ENCODE data around the gene RNF182. TPM values are rescaled to one million over a fixed set of nuclear protein-coding genes. Genes with fewer than 3 reads are reported as not detected.
"Not testable (repeated sequence)": the region's sequence is repeated elsewhere in the genome, so short reads cannot be mapped to it uniquely, and the experiment has no call there.

RNF182 gene
- total RNA-seq, 2 experiments from 2014 or later, result not detected

DNA sequence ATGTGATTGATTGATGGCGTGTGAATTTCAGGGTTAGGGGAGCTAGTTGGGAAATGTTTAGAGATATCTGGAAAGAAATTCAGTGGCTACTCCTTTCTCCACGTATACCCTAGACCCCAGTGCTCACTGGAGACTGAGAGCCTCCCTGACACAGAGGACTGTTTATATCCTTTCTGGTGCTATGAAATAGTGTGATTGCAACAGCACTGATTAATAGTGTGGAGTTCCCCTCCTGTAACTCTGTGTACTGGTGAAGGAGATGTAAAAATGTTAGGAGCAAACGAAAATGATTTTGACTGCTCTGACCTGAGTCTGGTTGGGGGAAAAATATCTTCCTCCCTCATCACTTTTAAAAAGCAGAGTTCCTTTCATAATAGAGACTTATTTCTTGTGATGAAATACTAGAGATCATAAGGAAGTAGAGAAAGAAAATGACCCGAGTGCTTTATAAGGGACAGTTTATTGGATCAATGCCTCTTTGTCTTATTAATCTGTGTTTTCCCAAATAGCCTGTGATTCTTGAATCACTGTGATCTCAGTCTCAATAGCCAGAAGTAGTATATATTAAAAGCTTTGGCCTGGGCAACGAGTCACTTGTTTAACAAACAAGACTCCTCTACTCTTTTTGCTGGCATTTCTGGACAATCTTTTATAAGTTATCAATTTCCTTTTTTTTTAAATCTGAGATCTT lies 92.3 kb downstream of the RNF182 start:
- no peak for DNase-seq
- Mint-ChIP-seq H3K27ac (no peak overlapping the region), H3K4me3 (no peak overlapping the region), H3K9me3 (no peaks in the 10 kb centered on the region), H3K27me3 (ENCODE audit: low read depth) (peaks cover 9% of the 10 kb centered on the region), H3K36me3 (ENCODE audit: low read depth) (no peaks in the 10 kb centered on the region), H3K4me1 (ENCODE audit: low read depth) (no peaks in the 10 kb centered on the region)
- CTCF ChIA-PET, result no interaction called here
- intact Hi-C loops (cut with micrococcal nuclease), result no loop called here

DNA sequence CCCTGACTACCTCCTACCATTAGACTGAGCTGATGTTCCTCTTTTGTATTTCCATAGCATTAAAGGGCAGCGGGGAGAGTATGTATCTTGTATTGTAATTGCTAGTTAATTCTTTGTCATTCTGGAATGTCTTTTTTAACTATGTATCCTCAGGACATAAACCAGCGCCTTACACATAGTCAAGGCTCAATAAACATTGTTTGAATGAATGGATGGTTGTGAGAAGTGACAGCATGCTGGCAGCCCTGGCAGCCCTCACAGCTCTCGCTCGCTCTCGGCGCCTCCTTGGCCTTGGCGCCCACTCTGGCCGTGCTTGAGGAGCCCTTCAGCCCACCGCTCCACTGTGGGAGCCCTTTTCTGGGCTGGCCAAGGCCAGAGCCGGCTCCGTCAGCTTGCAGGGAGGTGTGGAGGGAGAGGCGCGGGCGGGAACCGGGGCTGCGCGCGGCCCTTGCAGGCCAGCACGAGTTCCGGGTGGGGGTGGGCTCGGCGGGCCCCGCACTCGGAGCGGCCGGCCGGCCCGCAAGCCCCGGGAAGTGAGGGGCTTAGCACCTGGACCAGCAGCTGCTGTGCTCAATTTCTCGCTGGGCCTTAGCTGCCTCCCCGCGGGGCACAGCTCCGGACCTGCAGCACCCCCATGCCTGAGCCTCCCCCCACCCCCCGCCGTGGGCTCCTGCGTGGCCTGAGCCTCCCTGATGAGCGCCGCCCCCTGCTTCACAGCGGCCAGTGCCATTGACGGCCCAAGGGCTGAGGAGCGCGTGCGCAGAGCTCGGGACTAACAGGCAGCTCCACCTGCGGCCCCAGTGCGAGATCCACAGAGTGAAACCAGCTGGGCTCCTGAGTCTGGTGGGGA lies 93.1 kb downstream of the RNF182 start:
- intact Hi-C loops (cut with micrococcal nuclease), result no loop called here
- CTCF ChIA-PET, result interaction anchor here (1.1 to 1.4 kb wide), 2 partner anchors 27 to 49 kb away, joined by 3 to 4 read pairs; no protein-coding TSS in a partner anchor

DNA sequence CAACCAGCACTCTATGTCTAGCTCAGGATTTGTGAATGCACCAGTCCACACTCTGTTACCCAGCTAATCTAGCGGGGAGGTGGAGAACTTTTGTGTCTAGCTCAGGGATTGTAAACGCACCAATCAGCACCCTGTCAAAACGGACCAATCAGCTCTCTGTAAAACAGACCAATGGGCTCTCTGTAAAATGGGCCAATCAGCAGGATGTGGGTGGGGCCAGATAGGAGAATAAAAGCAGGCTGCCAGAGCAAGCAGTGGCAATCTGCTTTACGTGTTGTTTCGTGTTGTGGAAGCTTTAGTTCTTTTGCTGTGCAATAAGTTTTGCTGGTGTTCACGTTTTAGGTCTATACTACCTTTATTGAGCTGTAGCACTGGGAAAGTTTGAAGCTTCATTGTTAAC lies 93.8 kb downstream of the RNF182 start:
- DNase-seq; H3K27me3 Mint-ChIP-seq (ENCODE audit: low read depth); H3K4me3 Mint-ChIP-seq; H3K27ac Mint-ChIP-seq; H3K36me3 Mint-ChIP-seq (ENCODE audit: low read depth); intact Hi-C loops (cut with micrococcal nuclease); H3K4me1 Mint-ChIP-seq (ENCODE audit: low read depth); H3K9me3 Mint-ChIP-seq: not testable (repeated sequence)
- CTCF ChIA-PET, result interaction anchor here (0.5 to 1.4 kb wide), 3 partner anchors 26 to 56 kb away, joined by 3 to 4 read pairs (median 3); no protein-coding TSS in a partner anchor

More for the DNA sequence above, 93.1 kb downstream of the RNF182 start:
- no peak for DNase-seq
- no peaks in the 10 kb centered on the region for H3K36me3 Mint-ChIP-seq (ENCODE audit: low read depth)
- no peaks in the 10 kb centered on the region for H3K4me1 Mint-ChIP-seq (ENCODE audit: low read depth)
- no peaks in the 10 kb centered on the region for H3K9me3 Mint-ChIP-seq
- H3K27ac Mint-ChIP-seq, result no peak overlapping the region
- peaks cover 9% of the 10 kb centered on the region for H3K27me3 Mint-ChIP-seq (ENCODE audit: low read depth)
- H3K4me3 Mint-ChIP-seq, result no peak overlapping the region

DNA sequence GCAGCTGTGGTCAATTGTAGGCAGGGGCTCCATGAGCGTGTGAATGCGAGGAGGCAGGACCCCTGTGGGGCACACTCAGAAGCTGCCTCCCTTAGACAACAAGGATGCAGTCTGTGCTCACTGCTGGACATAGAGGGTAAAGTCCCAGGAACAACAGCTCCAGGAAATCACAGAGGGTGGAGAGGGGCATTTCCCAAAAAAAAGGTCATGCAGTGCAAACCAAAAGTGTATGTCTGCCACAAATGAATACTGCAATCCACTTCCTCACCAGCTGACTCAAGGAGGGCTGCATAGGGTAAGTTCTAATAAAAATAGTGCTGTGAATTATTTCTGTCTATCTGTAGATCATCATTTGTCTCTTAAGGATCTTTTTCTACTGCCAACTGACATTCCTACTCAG lies 95.8 kb downstream of the RNF182 start:
- H3K36me3 Mint-ChIP-seq (ENCODE audit: low read depth), result no peaks in the 10 kb centered on the region
- CTCF ChIA-PET, result no interaction called here
- intact Hi-C loops (cut with micrococcal nuclease), result no loop called here
- no peak for DNase-seq
- H3K9me3 Mint-ChIP-seq, result no peaks in the 10 kb centered on the region
- H3K4me1 Mint-ChIP-seq (ENCODE audit: low read depth), result no peaks in the 10 kb centered on the region
- H3K27me3 Mint-ChIP-seq (ENCODE audit: low read depth), result peaks cover 2% of the 10 kb centered on the region
- H3K27ac Mint-ChIP-seq, result no peak overlapping the region
- H3K4me3 Mint-ChIP-seq, result no peak overlapping the region

DNA sequence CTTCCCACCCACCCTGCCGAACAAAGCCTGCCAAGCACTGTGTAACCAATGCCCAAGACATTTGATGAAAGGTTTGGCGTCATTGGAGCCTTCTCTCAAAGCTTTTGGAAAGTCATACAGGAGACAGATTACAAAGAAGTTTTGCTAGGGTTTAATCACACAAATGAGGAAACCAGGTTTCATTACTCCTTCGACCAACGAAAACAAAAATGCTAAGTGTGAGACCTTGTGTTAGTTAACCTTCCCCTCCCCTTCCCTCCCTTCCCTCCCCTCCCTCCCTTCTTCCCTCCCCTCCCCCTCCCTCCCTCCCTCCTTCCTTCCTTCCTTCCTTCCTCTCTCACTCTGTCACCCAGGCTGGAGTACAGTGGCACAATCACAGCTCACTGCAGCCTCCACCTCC lies 96.7 kb downstream of the RNF182 start:
- no peak for DNase-seq
- H3K4me3 Mint-ChIP-seq, result no peak overlapping the region
- H3K27me3 Mint-ChIP-seq (ENCODE audit: low read depth), result peaks cover 4% of the 10 kb centered on the region
- intact Hi-C loops (cut with micrococcal nuclease), result no loop called here
- H3K36me3 Mint-ChIP-seq (ENCODE audit: low read depth), result no peaks in the 10 kb centered on the region
- no peaks in the 10 kb centered on the region for H3K4me1 Mint-ChIP-seq (ENCODE audit: low read depth)
- no peak overlapping the region for H3K27ac Mint-ChIP-seq
- CTCF ChIA-PET, result interaction anchor here (0.6 kb wide), 1 partner anchor 148 kb away, joined by 4 read pairs; no protein-coding TSS in a partner anchor
- H3K9me3 Mint-ChIP-seq, result no peaks in the 10 kb centered on the region

DNA sequence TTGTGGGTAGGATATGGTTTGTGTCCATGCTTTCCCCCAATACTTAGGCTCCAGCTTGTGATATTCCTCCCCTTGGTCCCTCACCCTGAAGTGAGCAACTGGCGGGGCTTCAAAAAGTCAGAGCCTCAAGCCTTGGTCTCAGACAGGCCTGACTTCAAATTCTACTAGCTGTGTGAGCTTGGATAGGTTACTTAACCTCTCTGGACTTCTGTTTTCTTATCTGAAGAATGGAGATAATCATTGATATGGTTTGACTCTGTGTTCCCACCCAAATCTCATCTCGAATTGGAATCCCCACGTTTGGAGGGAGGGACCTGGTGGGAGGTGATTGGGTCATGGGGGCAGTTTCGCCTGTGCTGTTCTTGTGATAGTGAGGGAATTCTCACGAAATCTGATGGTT lies 97.9 kb downstream of the RNF182 start:
- CTCF ChIA-PET, result interaction anchor here (0.7 kb wide), 1 partner anchor 110 kb away, joined by 4 read pairs; no protein-coding TSS in a partner anchor
- intact Hi-C loops (cut with micrococcal nuclease), result no loop called here
- no peak for DNase-seq
- no peak overlapping the region for H3K4me3 Mint-ChIP-seq
- no peaks in the 10 kb centered on the region for H3K4me1 Mint-ChIP-seq (ENCODE audit: low read depth)
- H3K9me3 Mint-ChIP-seq, result no peaks in the 10 kb centered on the region
- no peaks in the 10 kb centered on the region for H3K36me3 Mint-ChIP-seq (ENCODE audit: low read depth)
- H3K27me3 Mint-ChIP-seq (ENCODE audit: low read depth), result peaks cover 7% of the 10 kb centered on the region
- no peak overlapping the region for H3K27ac Mint-ChIP-seq

DNA sequence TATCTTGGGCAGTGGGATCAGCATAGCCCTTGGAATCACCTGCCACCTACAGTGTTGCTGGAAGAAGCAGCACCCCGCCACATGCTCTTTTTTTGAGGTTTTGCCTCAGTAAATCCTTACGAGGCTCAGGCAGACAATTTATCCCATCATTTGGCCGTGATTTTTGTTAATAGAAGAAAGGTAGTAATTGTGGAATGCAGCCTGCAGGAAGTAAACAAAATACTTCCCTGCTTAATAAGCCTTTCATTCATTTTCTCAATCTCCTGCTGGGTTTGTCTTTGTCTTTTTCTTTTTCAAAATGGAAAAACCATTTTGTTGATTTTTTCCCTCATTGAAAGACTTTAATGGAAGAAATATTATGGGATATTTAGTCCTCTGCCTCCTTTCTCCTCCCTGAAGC lies 99.1 kb downstream of the RNF182 start:
- Mint-ChIP-seq H3K27me3 (ENCODE audit: low read depth) (peaks cover 7% of the 10 kb centered on the region), H3K27ac (no peak overlapping the region), H3K4me1 (ENCODE audit: low read depth) (no peaks in the 10 kb centered on the region), H3K9me3 (no peaks in the 10 kb centered on the region), H3K4me3 (no peak overlapping the region), H3K36me3 (ENCODE audit: low read depth) (no peaks in the 10 kb centered on the region)
- CTCF ChIA-PET, result interaction anchor here (1.2 kb wide), 1 partner anchor 43 kb away, joined by 4 read pairs; no protein-coding TSS in a partner anchor
- no peak for DNase-seq
- intact Hi-C loops (cut with micrococcal nuclease), result no loop called here

DNA sequence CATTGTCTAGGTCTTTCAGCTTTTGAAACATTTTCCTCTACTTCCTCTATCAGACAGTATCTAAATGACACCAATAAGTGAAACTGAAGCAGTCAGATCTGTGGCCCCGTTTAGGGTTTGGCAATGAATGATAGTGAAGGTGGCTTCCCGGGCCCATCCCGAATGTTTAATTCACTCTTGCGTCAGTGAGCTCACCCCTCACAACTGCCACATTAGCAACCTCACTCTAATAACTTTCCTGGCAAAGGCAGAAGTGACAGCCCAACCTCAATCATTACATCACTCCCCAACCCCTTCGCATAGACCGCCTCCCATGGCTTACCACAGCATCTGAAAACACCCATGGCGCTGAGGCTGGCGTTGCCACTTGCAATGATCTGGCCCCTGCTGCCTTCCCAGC lies 100.4 kb downstream of the RNF182 start:
- intact Hi-C loops (cut with micrococcal nuclease), result no loop called here
- H3K36me3 Mint-ChIP-seq (ENCODE audit: low read depth), result no peaks in the 10 kb centered on the region
- no peaks in the 10 kb centered on the region for H3K4me1 Mint-ChIP-seq (ENCODE audit: low read depth)
- no peak overlapping the region for H3K27ac Mint-ChIP-seq
- no peaks in the 10 kb centered on the region for H3K9me3 Mint-ChIP-seq
- peaks cover 10% of the 10 kb centered on the region for H3K27me3 Mint-ChIP-seq (ENCODE audit: low read depth)
- H3K4me3 Mint-ChIP-seq, result no peak overlapping the region
- CTCF ChIA-PET, result no interaction called here
- DNase-seq, result peak; percentile 23

DNA sequence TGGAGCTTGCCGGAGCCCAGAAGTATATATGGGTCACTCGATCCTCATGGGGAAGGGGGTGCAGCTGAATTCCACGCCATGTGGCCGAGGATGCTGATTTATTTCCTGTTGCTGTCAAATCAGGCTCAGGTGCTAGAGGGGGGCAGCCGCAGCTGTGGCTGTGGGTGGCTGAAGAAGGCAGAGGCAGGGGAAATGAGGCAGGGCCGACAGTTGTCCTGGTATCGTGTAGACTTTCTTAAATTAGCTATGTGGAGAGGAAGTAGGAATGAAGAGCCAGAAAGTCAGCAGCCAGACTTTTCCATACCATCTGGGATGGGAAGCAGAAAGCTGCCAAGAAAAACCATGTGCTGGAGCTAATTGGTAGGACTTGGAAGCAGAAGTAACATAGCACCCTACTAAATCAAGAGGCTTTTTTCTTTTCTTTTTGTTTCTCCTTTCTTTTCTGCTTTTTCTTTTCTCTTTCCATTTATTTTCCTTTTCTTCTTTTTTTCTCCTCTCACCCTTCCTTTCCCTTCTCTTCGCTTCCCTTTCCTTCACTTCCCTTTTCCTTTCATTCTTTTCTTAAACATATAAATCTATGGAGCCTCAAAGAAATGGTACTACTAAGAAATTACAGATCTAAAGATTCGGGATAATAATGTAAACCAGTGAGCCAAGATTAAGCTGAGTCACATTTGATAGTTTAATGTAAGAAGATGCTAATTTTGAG lies 102.2 kb downstream of the RNF182 start:
- H3K9me3 Mint-ChIP-seq, result no peaks in the 10 kb centered on the region
- intact Hi-C loops (cut with micrococcal nuclease), result no loop called here
- H3K4me3 Mint-ChIP-seq, result no peak overlapping the region
- H3K36me3 Mint-ChIP-seq (ENCODE audit: low read depth), result no peaks in the 10 kb centered on the region
- peaks cover 12% of the 10 kb centered on the region for H3K27me3 Mint-ChIP-seq (ENCODE audit: low read depth)
- no peaks in the 10 kb centered on the region for H3K4me1 Mint-ChIP-seq (ENCODE audit: low read depth)
- DNase-seq, result no peak
- CTCF ChIA-PET, result interaction anchor here (1.3 to 1.9 kb wide), 3 partner anchors 17 to 40 kb away, joined by 4 to 7 read pairs (median 4); no protein-coding TSS in a partner anchor
- H3K27ac Mint-ChIP-seq, result no peak overlapping the region

DNA sequence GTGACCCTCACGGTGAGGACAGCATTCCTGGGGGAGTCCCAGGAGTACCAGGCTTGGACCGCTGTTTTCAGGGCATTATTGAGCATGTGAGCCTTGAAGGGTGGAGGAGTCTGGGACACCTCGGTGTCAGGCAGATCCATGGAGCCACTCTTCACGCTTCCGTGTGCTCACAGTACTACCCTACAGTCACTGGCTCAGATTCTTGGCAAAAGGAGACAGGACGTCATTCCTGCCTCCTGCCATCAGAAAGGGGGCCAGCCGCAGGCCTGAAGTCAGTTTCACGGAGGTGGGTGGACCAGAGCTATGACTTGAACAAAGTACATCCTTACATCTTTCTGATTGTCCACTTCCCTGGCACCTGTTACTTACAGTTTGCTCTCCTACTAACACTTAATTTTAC lies 103.9 kb downstream of the RNF182 start:
- intact Hi-C loops (cut with micrococcal nuclease), result no loop called here
- H3K4me3 Mint-ChIP-seq, result no peak overlapping the region

DNA sequence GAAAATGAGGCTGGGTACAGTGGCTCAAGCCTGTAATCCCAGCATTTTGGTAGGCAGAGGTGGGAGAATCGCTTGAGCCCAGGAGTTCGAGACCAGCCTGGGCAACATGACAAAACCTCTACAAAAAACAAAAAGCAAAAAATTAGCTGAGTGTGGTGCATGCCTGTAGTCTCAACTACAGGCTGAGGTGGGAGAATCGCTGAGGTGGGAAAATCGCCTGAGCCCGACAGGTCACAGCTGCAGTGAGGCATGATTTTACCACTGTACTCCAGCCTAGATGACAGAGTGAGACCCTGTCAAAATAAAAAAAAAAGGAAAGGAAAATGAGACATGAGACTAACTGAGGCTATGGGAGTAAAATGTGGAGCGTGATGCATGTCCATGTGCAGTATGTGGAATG lies 104.9 kb downstream of the RNF182 start:
- CTCF ChIA-PET, result interaction anchor here (0.6 to 2.0 kb wide), 2 partner anchors 37 to 158 kb away, joined by 3 to 7 read pairs; no protein-coding TSS in a partner anchor
- H3K4me3 Mint-ChIP-seq, result no peak overlapping the region
- no peaks in the 10 kb centered on the region for H3K36me3 Mint-ChIP-seq (ENCODE audit: low read depth)
- intact Hi-C loops (cut with micrococcal nuclease), result no loop called here
- H3K4me1 Mint-ChIP-seq (ENCODE audit: low read depth), result no peaks in the 10 kb centered on the region
- no peak overlapping the region for H3K27ac Mint-ChIP-seq
- DNase-seq, result no peak
- H3K27me3 Mint-ChIP-seq (ENCODE audit: low read depth), result peaks cover 17% of the 10 kb centered on the region
- no peaks in the 10 kb centered on the region for H3K9me3 Mint-ChIP-seq

More for the DNA sequence above, 103.9 kb downstream of the RNF182 start:
- Mint-ChIP-seq H3K27ac (no peak overlapping the region), H3K27me3 (ENCODE audit: low read depth) (peaks cover 12% of the 10 kb centered on the region), H3K9me3 (no peaks in the 10 kb centered on the region), H3K4me1 (ENCODE audit: low read depth) (no peaks in the 10 kb centered on the region), H3K36me3 (ENCODE audit: low read depth) (no peaks in the 10 kb centered on the region)
- no peak for DNase-seq
- CTCF ChIA-PET, result interaction anchor here (2.0 kb wide), 1 partner anchor 38 kb away, joined by 7 read pairs; no protein-coding TSS in a partner anchor
